Tibial nerve (tissue), 4 donors: ENCODE results near the gene TMEM204.

Source experiments
- EP300 ChIP-seq, 2 donors: sonication (generic); formaldehyde crosslinking; IDR thresholded peaks; one replicate each; pipeline ENCODE4 v1.6.1; 2017; ENCODE audit warnings: antibody characterized with exemption in 2 of 2, mild to moderate bottlenecking in 1 of 2
- POLR2A ChIP-seq, 2 donors: fragments of 450-650 bp; IDR thresholded peaks; one replicate each; pipeline ENCODE4 v1.6.1; 2017; ENCODE audit warnings: antibody characterized with exemption in 2 of 2, mild to moderate bottlenecking in 2 of 2, moderate library complexity in 2 of 2
- TF ChIP-seq, protein P1 (sequence below), 5 experiments: fragments of 200-600 bp in 3 of 5; fragments of 450-650 bp in 2 of 5; sonication (generic) in 3 of 5; IDR thresholded peaks; one replicate each; pipeline ENCODE4 v1.5.1; 2016 to 2019; ENCODE audit warnings: antibody characterized with exemption in 5 of 5, mild to moderate bottlenecking in 3 of 5, moderate library complexity in 2 of 5

DNA sequence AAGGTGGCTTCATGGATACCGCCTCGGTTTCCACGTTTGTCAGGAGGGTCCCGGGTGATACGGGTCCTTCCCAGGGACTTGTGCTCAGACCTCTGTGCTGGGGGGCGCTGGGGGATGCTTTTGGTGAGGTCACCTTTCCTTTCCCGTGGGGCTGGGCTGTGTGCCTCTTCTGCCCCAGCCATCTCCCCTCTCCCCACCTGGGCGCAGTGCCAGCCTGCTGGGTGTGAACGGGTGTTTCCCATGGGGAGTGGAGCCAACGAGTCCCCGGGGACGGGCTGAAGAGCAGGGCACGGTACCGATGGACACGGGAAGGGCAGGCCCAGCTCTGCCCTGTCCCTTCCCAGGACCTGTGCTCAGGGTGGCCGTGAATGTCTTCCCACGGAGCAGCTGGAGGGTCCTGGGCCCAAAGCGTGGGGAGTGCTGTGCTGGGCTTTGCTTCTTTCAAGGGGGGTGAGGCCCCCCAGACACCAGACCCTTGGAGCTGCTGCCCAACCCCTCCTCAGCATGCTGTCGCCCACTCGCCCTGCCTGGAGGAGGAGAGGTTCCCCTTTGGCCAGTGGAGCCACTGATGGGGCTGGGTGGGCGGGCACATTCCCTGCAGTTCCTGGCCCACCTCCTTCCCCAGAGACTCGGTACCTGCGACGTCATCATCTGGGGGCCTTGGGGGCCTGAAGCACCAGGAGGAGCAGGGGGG is 24.8 kb upstream of the TMEM204 start:
- TF ChIP-seq, protein P1, sequence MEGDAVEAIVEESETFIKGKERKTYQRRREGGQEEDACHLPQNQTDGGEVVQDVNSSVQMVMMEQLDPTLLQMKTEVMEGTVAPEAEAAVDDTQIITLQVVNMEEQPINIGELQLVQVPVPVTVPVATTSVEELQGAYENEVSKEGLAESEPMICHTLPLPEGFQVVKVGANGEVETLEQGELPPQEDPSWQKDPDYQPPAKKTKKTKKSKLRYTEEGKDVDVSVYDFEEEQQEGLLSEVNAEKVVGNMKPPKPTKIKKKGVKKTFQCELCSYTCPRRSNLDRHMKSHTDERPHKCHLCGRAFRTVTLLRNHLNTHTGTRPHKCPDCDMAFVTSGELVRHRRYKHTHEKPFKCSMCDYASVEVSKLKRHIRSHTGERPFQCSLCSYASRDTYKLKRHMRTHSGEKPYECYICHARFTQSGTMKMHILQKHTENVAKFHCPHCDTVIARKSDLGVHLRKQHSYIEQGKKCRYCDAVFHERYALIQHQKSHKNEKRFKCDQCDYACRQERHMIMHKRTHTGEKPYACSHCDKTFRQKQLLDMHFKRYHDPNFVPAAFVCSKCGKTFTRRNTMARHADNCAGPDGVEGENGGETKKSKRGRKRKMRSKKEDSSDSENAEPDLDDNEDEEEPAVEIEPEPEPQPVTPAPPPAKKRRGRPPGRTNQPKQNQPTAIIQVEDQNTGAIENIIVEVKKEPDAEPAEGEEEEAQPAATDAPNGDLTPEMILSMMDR (IDR thresholded peaks at IDR 0.05), result no peak
- TF ChIP-seq POLR2A (IDR thresholded peaks at IDR 0.05) (no peak), EP300 (IDR thresholded peaks at IDR 0.05) (no peak)
